ENCODE measurements around the gene BLOC1S2.
"Not testable (repeated sequence)": the region's sequence is repeated elsewhere in the genome, so short reads cannot be mapped to it uniquely, and the experiment has no call there.

The BLOC1S2 gene

GRCh38 chr10:100286051-100287033, at the start of gene BLOC1S2:
BLOC1S2 (minus strand) TSS chr10:100286680; CDS start chr10:100286659, 21 bp downstream.
- no peak for FAIRE-seq

GRCh38 chr10:100334762-100335161, 48.3 kb upstream of the BLOC1S2 start:
- FAIRE-seq, result no peak

- FAIRE-seq, result no peak
Observed at GRCh38 chr10:100333661-100334440, 47.4 kb upstream of the BLOC1S2 start.

GRCh38 chr10:100333106-100333505, 46.6 kb upstream of the BLOC1S2 start:
- no peak for FAIRE-seq

- FAIRE-seq, result no peak
Observed at GRCh38 chr10:100330079-100330478, 43.6 kb upstream of the BLOC1S2 start, which contains the start of gene PKD2L1. PKD2L1 (minus strand) TSS chr10:100330228; CDS start chr10:100330103, 125 bp downstream.

GRCh38 chr10:100328198-100328597, 41.7 kb upstream of the BLOC1S2 start:
- no peak for FAIRE-seq

GRCh38 chr10:100327718-100328009, 41.2 kb upstream of the BLOC1S2 start:
- FAIRE-seq, result no peak

GRCh38 chr10:100327007-100327717, 40.7 kb upstream of the BLOC1S2 start:
- FAIRE-seq, result no peak

GRCh38 chr10:100325158-100325557, 38.7 kb upstream of the BLOC1S2 start:
- FAIRE-seq, result no peak

GRCh38 chr10:100319707-100320402, 33.4 kb upstream of the BLOC1S2 start:
- no peak for FAIRE-seq

- no peak for FAIRE-seq
Observed at GRCh38 chr10:100318207-100318606, 31.7 kb upstream of the BLOC1S2 start.

GRCh38 chr10:100315615-100316014, 29.1 kb upstream of the BLOC1S2 start:
- FAIRE-seq, result no peak

GRCh38 chr10:100311298-100311697, 24.8 kb upstream of the BLOC1S2 start:
- FAIRE-seq, result no peak

GRCh38 chr10:100307684-100308083, 21.2 kb upstream of the BLOC1S2 start:
- FAIRE-seq, result no peak

GRCh38 chr10:100306861-100307260, 20.4 kb upstream of the BLOC1S2 start:
- no peak for FAIRE-seq

- FAIRE-seq, result no peak
Observed at GRCh38 chr10:100304414-100304813, 17.9 kb upstream of the BLOC1S2 start.

- peak; percentile 95 for FAIRE-seq
Observed at GRCh38 chr10:100303724-100304319, 17.3 kb upstream of the BLOC1S2 start.

- FAIRE-seq, result not testable (repeated sequence)
Observed at GRCh38 chr10:100301123-100301522, 14.6 kb upstream of the BLOC1S2 start.

GRCh38 chr10:100297242-100297641, 10.8 kb upstream of the BLOC1S2 start:
- FAIRE-seq, result no peak

GRCh38 chr10:100293066-100293465, 6.6 kb upstream of the BLOC1S2 start:
- no peak for FAIRE-seq

- FAIRE-seq, result not testable (repeated sequence)
Observed at GRCh38 chr10:100292300-100292699, 5.8 kb upstream of the BLOC1S2 start.

GRCh38 chr10:100291356-100291755, 4.9 kb upstream of the BLOC1S2 start:
- no peak for FAIRE-seq
